ENCODE results near the gene LRBA.

- TF ChIP-seq POLR2A (IDR thresholded peaks at IDR 0.05) (no peak), CTCF (IDR thresholded peaks at IDR 0.05) (no peak), POLR2AphosphoS5 (IDR thresholded peaks at IDR 0.05) (peak in 1 of 4 donors; percentile 4), EP300 (IDR thresholded peaks at IDR 0.05) (no peak)
Measured at GRCh38 chr4:150590631-150591030, 424.5 kb downstream of the LRBA start.
